Dendritic cell treated with granulocyte-macrophage colony-stimulating factor and Interleukin-4, amounts not matched to agents 40 ng/mL and 50 ng/mL, for 4 days (primary cell): ENCODE results near the gene KRT74.

Source experiments
- H3K27ac Mint-ChIP-seq: one replicate; pipeline ENCODE4 v1.8.0; 2022; ENCODE audit warnings: mild to moderate bottlenecking, mixed read lengths
- H3K27me3 Mint-ChIP-seq: one replicate; pipeline ENCODE4 v1.8.0; 2022; ENCODE audit warnings: mild to moderate bottlenecking, mixed read lengths
- H3K36me3 Mint-ChIP-seq: one replicate; pipeline ENCODE4 v1.8.0; 2022; ENCODE audit warnings: low read depth, mixed read lengths
- H3K4me1 Mint-ChIP-seq: one replicate; pipeline ENCODE4 v1.8.0; 2022; ENCODE audit warnings: low read depth, mixed read lengths
- H3K4me3 Mint-ChIP-seq: one replicate; pipeline ENCODE4 v1.8.0; 2022; ENCODE audit warnings: mild to moderate bottlenecking, moderate library complexity, mixed read lengths
- H3K9me3 Mint-ChIP-seq: one replicate; pipeline ENCODE4 v1.8.0; 2022; ENCODE audit warnings: mixed read lengths
- intact Hi-C: fragments of 100-400 bp; cut with micrococcal nuclease; formaldehyde crosslinking; loops from one replicate; pipeline ENCODE4 v1.15.0; 2022

KRT74 gene

DNA sequence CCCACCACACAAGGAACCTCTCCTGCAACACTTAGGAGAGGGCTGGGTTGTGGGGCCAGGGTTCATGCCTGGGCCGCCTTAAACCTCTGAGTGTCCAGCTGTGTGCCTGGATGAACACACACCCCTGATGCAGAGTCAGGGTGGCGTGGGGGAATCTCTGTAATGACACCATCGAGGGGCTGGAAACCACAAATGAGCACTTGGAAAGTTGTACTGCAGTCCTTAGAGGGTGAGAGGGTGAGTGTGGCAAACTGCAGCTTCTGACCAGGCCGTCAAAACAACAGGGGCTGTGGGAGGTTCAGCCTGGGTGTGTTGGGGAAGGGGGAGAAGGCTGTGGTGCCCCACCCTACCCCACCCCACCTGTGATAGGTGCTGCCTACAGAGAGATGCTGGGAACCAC is 41.0 kb downstream of the KRT74 start:
- no peak overlapping the region for H3K4me3 Mint-ChIP-seq
- peaks cover 22% of the 10 kb centered on the region for H3K4me1 Mint-ChIP-seq
- peak overlapping the region; percentile 50 for H3K27ac Mint-ChIP-seq
- H3K9me3 Mint-ChIP-seq, result no peaks in the 10 kb centered on the region
- H3K27me3 Mint-ChIP-seq, result peaks cover 22% of the 10 kb centered on the region
- no peaks in the 10 kb centered on the region for H3K36me3 Mint-ChIP-seq
- intact Hi-C loops, result no loop called here

DNA sequence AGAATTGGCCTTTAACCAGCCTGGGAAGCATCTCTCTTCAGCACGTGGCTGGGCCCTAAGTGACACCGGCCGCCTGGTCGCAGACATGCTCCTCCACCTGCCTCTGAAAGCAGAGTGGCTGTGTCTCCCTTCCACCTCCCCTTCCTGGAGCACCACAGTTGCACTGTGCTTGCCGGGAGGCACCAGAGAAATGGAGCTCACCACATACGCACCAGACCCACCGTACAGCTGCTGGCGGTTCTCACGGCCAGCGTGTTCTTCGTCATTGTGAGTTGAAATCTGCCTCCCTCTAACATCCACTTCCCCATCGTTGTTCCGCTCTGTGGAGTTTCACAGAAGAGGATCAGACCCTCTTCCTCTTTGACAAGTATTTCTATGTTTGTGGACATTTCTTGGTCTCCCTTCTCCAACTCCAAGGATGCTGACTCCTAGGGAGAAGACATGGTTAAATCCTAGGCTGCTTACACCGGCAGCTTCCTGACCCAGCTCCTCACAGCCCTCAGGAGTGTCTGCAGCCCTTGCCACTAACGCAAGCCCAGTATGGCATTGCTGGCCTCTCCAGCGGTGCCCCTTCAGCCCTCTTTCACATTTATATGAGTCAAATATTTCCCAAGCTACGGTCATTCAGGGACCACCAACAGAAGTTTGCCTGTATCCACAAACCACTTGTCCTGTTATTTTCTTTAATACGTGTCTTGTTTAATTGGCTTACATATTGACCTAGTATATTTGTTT is 41.9 kb downstream of the KRT74 start:
- H3K27me3 Mint-ChIP-seq, result peaks cover 18% of the 10 kb centered on the region
- H3K4me3 Mint-ChIP-seq, result no peak overlapping the region
- intact Hi-C loops, result no loop called here
- peaks cover 22% of the 10 kb centered on the region for H3K4me1 Mint-ChIP-seq
- no peaks in the 10 kb centered on the region for H3K36me3 Mint-ChIP-seq
- H3K27ac Mint-ChIP-seq, result peak overlapping the region; percentile 68
- no peaks in the 10 kb centered on the region for H3K9me3 Mint-ChIP-seq

DNA sequence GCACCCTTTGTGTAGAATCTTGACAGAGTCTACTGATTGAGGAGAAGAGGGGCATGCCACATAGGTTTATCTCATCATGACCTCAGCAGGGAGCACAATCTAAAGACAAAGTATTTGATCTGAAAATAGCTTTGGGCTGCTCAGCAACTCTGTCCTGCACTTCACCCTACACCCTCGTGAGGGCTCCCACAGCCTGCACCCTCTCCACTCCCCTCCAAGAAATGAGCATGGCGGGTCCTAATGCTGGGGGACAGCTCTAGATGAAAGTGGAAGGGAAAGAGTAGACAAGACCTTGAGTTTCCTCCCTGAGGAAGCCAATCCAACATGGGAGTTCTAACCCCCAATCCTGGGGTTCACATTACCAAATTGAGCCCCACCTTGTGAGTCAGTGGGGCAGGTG is 42.7 kb downstream of the KRT74 start:
- intact Hi-C loops, result no loop called here
- peaks cover 22% of the 10 kb centered on the region for H3K4me1 Mint-ChIP-seq
- H3K9me3 Mint-ChIP-seq, result no peaks in the 10 kb centered on the region
- peaks cover 18% of the 10 kb centered on the region for H3K27me3 Mint-ChIP-seq
- no peak overlapping the region for H3K4me3 Mint-ChIP-seq
- H3K36me3 Mint-ChIP-seq, result no peaks in the 10 kb centered on the region
- no peak overlapping the region for H3K27ac Mint-ChIP-seq

DNA sequence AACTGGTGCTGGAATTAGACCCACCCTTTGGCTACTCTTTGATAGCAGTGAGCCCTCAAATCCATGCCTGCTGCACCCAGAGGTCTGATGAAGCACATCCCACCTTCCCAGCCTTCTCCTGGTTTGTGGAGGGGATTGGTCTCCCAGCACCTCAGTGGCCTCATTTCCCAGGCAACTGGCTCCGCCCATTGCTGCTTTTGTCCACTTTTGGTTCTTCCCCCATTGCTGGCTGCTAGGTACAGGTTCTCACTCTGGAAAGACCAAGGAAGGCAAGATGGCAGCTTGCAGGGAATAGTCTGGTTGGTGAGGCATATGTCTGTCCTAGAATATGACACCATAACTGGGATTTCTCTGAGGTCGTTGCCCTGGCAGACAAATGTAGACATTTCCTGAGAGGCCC is 43.3 kb downstream of the KRT74 start:
- Mint-ChIP-seq H3K27ac (no peak overlapping the region), H3K9me3 (no peaks in the 10 kb centered on the region), H3K4me1 (peaks cover 22% of the 10 kb centered on the region), H3K27me3 (peaks cover 18% of the 10 kb centered on the region), H3K36me3 (no peaks in the 10 kb centered on the region), H3K4me3 (no peak overlapping the region)
- intact Hi-C loops, result no loop called here

DNA sequence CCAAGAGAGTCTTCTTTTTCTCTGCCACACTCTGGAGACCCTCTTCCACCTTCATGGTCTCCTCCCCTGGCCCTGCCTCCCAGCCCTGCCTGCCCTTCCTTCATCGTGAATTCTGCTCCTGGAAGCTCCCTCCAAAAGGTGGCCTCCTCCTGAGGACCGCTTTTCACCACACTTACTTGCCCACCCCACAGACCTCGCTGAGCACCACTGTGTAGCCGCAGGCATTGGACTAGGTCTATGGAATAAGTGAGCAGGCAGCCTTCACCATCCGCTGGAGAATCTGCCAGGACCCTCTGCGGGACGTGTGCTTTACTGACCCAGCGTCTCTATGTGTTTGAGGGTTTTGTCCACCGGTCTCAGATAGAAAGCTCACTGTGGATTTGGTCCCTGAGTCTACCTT is 43.8 kb downstream of the KRT74 start:
- peaks cover 22% of the 10 kb centered on the region for H3K4me1 Mint-ChIP-seq
- no peaks in the 10 kb centered on the region for H3K36me3 Mint-ChIP-seq
- H3K9me3 Mint-ChIP-seq, result no peaks in the 10 kb centered on the region
- no peak overlapping the region for H3K27ac Mint-ChIP-seq
- peaks cover 18% of the 10 kb centered on the region for H3K27me3 Mint-ChIP-seq
- intact Hi-C loops, result no loop called here
- H3K4me3 Mint-ChIP-seq, result no peak overlapping the region

DNA sequence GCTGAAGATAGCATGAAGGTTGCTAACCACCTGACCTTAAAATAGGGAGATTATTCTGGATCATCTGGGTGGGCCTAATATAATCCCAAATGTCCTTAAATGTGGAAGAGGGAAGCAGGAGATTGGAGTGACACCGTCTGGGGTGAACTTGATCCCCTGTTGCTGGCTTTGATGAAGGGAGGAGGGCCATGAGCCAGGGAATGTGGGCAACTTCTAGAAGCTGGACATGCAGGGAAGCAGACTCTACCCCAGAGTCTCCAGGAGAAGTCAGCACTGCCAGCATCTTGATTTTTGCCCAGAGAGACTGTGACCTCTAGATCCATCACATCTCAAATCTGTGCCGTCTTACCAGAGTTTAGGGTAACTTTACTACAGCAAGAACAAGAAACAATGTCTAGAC is 44.2 kb downstream of the KRT74 start:
- H3K4me3 Mint-ChIP-seq, result no peak overlapping the region
- no peaks in the 10 kb centered on the region for H3K36me3 Mint-ChIP-seq
- intact Hi-C loops, result no loop called here
- H3K27ac Mint-ChIP-seq, result no peak overlapping the region
- no peaks in the 10 kb centered on the region for H3K9me3 Mint-ChIP-seq
- H3K27me3 Mint-ChIP-seq, result peaks cover 16% of the 10 kb centered on the region
- H3K4me1 Mint-ChIP-seq, result peaks cover 22% of the 10 kb centered on the region

DNA sequence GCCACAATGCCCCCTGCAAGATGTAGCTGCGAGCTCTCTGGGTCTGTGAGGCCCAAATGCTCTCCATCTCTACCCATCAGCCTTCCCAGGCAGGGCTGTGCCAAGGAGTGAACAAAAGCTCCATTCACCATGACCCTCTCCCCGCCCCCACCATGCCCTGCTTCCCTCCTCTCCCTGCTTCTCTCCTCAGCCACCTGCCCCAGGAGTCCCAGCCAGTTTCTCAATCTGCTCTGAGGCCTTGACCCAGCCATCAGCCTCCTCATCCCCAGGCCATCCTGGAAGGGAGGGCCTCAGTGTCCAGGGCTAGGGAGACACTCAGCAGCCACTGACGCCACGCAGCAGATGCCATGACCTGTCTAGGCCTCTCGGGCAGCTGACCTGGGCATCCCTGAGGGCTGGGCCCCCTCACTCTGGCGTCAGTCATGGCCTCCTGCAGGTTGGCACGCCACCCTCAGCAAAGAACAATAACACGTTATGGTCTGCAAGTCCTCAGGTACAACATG is 45.0 kb downstream of the KRT74 start:
- Mint-ChIP-seq H3K9me3 (no peaks in the 10 kb centered on the region), H3K4me3 (no peak overlapping the region), H3K36me3 (no peaks in the 10 kb centered on the region), H3K4me1 (peaks cover 22% of the 10 kb centered on the region), H3K27me3 (peaks cover 16% of the 10 kb centered on the region), H3K27ac (no peak overlapping the region)
- intact Hi-C loops, result no loop called here

DNA sequence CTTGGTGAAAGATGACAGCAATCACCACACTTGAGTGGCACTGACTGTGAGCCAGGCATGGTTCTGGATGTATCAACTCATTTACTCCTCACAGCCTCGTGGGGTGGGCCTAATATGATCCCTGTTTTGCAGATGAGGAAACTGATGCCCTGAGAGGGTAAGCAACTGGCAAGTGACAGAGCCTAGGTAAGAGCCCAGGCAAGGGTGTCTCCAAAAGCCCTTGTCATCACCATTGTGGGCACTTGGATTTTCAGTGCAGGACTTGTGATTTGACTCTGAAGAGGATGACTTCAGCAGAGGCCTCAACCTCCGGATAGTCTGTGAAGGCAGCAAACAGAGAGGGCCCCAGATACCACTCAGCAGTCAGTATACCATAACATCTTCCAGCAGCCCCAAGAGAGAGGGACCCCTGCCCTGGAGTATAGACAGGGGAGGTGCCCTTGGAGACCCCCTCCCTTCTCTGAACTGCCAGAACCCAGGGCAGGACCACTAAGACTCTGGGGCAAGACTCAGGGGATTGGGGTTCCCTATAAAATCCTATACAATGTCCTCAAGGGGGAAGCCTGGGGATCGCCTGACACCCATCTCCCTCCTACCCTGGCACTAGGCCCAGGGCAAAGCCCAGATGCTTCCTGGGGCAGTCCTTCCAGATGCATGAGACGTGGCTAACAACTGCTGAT is 46.4 kb downstream of the KRT74 start:
- intact Hi-C loops, result no loop called here
- no peak overlapping the region for H3K4me3 Mint-ChIP-seq
- H3K27ac Mint-ChIP-seq, result no peak overlapping the region
- peaks cover 16% of the 10 kb centered on the region for H3K4me1 Mint-ChIP-seq
- no peaks in the 10 kb centered on the region for H3K9me3 Mint-ChIP-seq
- no peaks in the 10 kb centered on the region for H3K36me3 Mint-ChIP-seq
- H3K27me3 Mint-ChIP-seq, result peaks cover 21% of the 10 kb centered on the region

DNA sequence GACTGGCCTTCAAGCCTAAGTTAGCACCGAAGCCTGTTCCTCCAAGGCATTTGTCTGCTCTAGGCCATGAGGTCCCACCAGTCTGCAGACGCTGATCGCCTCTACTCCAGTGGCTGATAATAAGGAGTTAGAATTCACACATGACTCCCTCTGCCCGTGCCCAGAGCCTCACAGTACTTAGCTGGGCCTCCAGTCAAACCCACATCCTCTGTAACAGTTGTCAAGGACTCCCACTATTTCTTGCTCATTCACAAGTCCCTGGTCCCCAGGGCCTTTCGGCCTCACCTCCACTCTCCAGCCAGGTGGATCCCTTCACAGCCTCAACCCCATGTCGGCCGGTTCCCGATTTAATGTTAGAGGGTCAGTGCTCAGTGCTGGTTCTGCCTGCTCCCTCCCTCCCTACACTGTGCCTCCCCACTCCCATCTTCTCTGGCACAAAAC is 47.1 kb downstream of the KRT74 start:
- Mint-ChIP-seq H3K4me1 (peaks cover 9% of the 10 kb centered on the region), H3K9me3 (no peaks in the 10 kb centered on the region), H3K4me3 (no peak overlapping the region), H3K36me3 (no peaks in the 10 kb centered on the region), H3K27me3 (peaks cover 21% of the 10 kb centered on the region), H3K27ac (no peak overlapping the region)
- intact Hi-C loops, result no loop called here

DNA sequence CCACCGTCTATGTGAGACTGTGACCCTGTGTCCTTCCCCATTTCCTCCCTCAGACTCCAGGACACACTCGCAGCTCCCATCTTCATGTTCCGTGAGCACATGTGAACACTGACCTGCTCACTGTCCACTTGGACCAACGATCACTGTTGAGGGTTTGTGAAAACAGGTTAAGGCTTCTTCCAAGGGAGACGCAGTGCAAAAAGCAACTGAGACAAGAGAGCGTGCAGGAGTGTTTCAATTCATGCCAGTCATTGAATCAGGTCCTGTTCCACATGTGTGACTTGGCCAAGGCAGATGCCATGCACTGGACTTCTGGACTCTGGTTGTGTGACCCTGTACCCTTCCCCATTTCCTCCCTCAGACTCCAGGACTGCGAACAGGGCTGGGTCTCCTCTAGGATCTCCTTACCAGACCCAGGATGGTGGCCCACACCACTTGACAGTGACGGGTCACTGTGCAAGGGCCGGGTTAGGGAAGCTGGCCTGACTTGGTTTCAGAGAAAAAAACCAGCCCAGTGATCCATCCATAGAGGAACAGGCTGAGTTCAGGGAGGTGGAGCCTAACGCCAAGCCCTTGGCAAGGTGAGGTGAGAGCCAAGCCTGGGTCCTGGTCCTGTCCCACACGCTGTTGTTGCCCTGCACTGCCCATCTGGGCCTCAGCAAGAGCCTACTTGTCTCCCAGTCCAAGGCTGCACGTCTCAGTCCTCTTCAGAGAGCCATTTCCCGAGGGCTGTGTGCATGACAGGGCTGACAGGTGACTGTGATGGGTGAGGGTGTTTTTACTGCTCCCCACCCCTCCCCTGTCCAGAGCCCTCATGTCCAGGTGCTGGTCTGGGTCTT is 47.8 kb downstream of the KRT74 start:
- H3K9me3 Mint-ChIP-seq, result no peaks in the 10 kb centered on the region
- no peak overlapping the region for H3K4me3 Mint-ChIP-seq
- H3K4me1 Mint-ChIP-seq, result peaks cover 5% of the 10 kb centered on the region
- H3K36me3 Mint-ChIP-seq, result no peaks in the 10 kb centered on the region
- H3K27me3 Mint-ChIP-seq, result peaks cover 19% of the 10 kb centered on the region
- intact Hi-C loops, result no loop called here
- H3K27ac Mint-ChIP-seq, result no peak overlapping the region

DNA sequence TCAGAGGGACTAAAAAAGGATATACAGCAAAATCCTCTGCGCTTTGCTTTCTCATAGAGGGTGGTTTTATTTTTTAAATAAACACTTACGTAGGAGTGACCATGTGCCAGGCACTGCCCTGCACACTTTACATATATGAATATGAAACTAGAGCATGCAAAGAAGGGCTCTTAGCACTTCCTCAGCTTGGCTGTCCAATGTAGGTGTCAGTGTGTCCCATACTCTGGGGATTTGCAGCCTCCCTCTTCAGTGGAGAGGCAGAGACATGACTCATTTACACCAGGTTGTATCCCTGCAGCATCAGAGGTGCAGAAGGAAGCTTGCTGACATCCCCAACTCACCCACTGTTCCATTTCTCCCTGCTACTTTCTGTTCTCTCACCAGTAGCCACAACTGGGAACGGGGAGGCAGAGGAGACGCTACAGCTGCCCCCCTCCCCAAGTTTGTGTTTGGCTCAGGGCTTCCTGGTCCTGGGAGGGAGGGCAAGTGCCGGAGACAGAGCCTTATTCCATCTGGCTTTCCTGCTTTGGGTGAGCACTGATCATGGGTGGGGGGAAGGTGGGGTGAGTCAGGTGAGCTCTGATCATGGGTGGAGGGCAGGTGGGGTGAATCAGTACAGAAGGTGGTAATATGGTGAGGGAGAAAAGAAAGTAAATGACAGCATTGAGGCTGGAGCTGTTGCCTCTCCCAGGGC is 48.6 kb downstream of the KRT74 start:
- H3K4me1 Mint-ChIP-seq, result no peaks in the 10 kb centered on the region
- no peaks in the 10 kb centered on the region for H3K9me3 Mint-ChIP-seq
- no peak overlapping the region for H3K27ac Mint-ChIP-seq
- intact Hi-C loops, result no loop called here
- H3K36me3 Mint-ChIP-seq, result no peaks in the 10 kb centered on the region
- peaks cover 12% of the 10 kb centered on the region for H3K27me3 Mint-ChIP-seq
- no peak overlapping the region for H3K4me3 Mint-ChIP-seq

DNA sequence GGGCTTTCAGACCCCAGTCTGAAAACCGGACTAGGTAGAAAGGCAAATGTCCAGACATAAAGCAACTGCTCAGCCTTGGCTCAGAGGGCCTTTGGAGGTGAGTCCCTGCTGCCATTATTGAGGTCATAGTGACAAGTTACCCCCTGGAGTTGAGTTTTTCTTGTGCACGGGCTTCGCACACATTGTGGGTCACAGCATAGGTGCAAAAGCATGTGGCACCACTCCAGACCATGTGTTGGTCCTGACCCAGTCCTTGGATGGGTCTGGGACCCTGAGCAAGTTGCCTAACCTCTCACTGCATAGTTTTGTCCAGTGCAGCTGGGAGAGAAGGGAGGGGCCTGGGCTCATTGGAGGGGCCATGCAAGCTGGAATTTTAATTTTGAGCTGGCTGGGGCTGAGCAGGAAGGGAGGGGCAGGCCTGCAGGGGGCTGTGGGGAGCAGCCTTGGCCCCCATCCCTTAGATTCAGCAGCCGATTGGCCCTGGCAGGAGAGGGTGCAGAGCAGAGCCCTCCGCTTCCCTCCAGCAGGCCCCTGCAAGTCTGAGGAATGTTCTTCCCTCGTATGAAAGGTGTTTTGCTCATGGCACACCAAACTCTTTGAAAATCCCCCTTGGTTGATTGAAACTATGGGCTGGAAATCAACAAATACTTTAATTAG is 49.3 kb downstream of the KRT74 start:
- Mint-ChIP-seq H3K9me3 (no peaks in the 10 kb centered on the region), H3K4me3 (no peak overlapping the region), H3K27me3 (peaks cover 8% of the 10 kb centered on the region), H3K36me3 (no peaks in the 10 kb centered on the region), H3K4me1 (no peaks in the 10 kb centered on the region), H3K27ac (no peak overlapping the region)
- intact Hi-C loops, result no loop called here

DNA sequence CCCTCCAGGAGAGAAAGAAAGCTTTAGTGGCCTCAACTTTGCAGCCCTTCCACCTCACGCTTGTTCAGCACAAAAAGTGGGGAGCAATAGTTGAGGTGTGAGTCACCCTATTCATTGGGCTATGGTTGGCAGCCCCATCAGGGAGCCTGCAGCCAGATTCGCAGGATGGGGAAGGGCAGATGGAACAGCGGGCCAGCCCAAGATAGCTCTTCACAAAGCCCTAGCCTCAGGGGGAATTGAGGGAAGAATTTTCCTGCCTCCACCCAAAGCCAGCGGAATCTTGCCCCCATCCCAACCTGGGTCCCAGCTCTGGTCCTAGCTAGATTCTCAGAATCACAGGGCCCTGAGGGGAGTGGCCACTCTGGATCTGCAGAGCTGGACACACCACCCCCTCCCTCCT is 49.8 kb downstream of the KRT74 start:
- Mint-ChIP-seq H3K36me3 (no peaks in the 10 kb centered on the region), H3K27me3 (peaks cover 9% of the 10 kb centered on the region), H3K9me3 (no peaks in the 10 kb centered on the region), H3K27ac (no peak overlapping the region), H3K4me3 (no peak overlapping the region), H3K4me1 (no peaks in the 10 kb centered on the region)
- intact Hi-C loops, result no loop called here
